22Rv1 (cell line): ENCODE measurements around the gene PSMA3.

Experiments
- H3K27ac ChIP-seq: fragments of 450-650 bp; 2 replicates; pipeline ENCODE4 v1.5.1; 2017
- ZFX ChIP-seq: fragments of 450-650 bp; IDR thresholded peaks from 2 replicates; pipeline ENCODE4 v1.6.1; 2017; ENCODE audit warnings: antibody characterized with exemption, borderline replicate concordance
- TF ChIP-seq, protein P1 (sequence below): fragments of 450-650 bp; IDR thresholded peaks from 2 replicates; pipeline ENCODE4 v1.5.1; 2017; ENCODE audit warnings: mild to moderate bottlenecking

PSMA3 gene

GRCh38 chr14:58244556-58245387 is at the start of gene PSMA3:
Gene PSMA3 (plus strand): TSS chr14:58244843. CDS start chr14:58244921, 78 bp downstream.
- H3K27ac ChIP-seq = peak within 1 kb of the TSS; percentile 92
- no peak for TF ChIP-seq ZFX
- TF ChIP-seq, protein P1, sequence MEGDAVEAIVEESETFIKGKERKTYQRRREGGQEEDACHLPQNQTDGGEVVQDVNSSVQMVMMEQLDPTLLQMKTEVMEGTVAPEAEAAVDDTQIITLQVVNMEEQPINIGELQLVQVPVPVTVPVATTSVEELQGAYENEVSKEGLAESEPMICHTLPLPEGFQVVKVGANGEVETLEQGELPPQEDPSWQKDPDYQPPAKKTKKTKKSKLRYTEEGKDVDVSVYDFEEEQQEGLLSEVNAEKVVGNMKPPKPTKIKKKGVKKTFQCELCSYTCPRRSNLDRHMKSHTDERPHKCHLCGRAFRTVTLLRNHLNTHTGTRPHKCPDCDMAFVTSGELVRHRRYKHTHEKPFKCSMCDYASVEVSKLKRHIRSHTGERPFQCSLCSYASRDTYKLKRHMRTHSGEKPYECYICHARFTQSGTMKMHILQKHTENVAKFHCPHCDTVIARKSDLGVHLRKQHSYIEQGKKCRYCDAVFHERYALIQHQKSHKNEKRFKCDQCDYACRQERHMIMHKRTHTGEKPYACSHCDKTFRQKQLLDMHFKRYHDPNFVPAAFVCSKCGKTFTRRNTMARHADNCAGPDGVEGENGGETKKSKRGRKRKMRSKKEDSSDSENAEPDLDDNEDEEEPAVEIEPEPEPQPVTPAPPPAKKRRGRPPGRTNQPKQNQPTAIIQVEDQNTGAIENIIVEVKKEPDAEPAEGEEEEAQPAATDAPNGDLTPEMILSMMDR = 0 out of 2 replicates have a peak, but pooled peaks have one; percentile 18

DNA sequence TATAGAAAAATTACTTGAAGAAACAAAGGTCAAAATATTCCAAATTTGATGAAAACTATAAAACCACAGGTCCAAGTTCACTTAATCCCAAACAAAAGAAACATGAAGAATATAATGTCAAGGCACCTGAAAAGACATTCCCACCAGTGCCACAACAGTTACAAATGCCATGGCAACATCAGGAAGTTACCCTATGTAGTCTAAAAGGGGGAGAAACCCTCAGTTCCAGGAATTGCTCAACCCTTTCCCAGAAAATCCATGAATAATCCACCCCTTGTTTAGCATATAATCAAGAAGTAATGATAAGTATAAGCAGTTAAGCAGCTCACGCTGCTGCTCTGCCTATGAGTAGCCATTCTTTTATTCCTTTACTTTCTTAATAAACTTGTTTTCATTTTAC is 48.4 kb upstream of the PSMA3 start:
- no peak overlapping the region for H3K27ac ChIP-seq
- TF ChIP-seq, protein P1 = no peak
- no peak for TF ChIP-seq ZFX

DNA sequence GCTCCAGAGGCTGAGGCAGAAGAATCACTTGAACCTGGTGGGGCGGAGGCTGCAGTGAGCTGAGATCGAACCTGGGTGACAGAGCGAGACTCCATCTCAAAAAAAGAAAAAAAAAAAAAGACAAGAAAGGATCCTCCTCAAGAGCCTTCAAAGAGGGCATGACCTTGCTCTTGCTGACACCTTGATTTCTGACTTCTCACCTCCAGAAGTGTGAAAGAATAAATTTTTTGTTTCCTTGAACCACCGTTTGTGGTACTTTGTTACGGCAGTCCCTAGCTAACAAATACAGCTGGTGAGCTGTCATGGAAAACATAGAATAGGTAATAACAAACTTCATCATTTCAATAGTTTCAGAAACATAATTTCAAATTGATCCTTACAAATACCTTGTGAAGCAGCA is 46.6 kb upstream of the PSMA3 start:
- TF ChIP-seq, protein P1 = no peak
- TF ChIP-seq ZFX = no peak
- no peak overlapping the region for H3K27ac ChIP-seq

GRCh38 chr14:58199726-58200479 is 44.7 kb upstream of the PSMA3 start, which contains the start of gene ACTR10:
Gene ACTR10 (plus strand): TSS chr14:58200149. CDS start chr14:58200218, 69 bp downstream.
- H3K27ac ChIP-seq = peak within 1 kb of the TSS; percentile 82
- TF ChIP-seq, protein P1 = no peak
- TF ChIP-seq ZFX = no peak

DNA sequence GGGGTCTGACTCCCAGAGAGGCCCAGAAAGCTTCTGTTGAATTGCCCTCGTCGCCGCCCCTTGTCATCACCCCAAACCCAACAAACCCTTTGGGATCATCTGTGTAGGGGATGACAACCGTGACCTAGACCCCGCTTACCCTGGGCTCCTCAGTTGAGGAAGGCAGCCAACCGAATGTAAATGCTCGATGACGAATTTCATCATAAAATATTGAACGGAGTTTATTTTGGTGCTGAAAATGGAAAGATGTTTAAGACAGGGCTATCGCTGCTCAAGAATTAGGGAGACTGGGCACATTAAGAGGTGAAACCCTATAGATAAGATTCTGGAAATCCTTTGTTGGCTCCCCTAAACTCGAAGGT is 44.2 kb upstream of the PSMA3 start:
- TF ChIP-seq, protein P1 = no peak
- no peak for TF ChIP-seq ZFX
- peak overlapping the region; percentile 82 for H3K27ac ChIP-seq

GRCh38 chr14:58200846-58201245 is 43.8 kb upstream of the PSMA3 start:
- no peak for TF ChIP-seq ZFX
- TF ChIP-seq, protein P1 = no peak
- H3K27ac ChIP-seq = peak overlapping the region; percentile 82

- TF ChIP-seq, protein P1 = no peak
- no peak for TF ChIP-seq ZFX
- no peak overlapping the region for H3K27ac ChIP-seq
These were observed 31.5 kb upstream of the PSMA3 start for GRCh38 chr14:58213176-58213575.
